Nephron progenitor cell (in vitro differentiated cells): ENCODE results near the gene OVOL1.

ENCODE experiments used
- DNase-seq: peaks from one replicate; pipeline ENCODE4 v3.0.0; 2021
- H3K27ac Mint-ChIP-seq: 2 replicates; pipeline ENCODE4 v1.8.0; 2021; ENCODE audit warnings: mild to moderate bottlenecking, moderate library complexity, mixed read lengths
- H3K27me3 Mint-ChIP-seq: 2 replicates; pipeline ENCODE4 v1.8.0; 2021; ENCODE audit warnings: mild to moderate bottlenecking, low read depth, mixed read lengths; ENCODE audit not compliant: poor library complexity
- H3K36me3 Mint-ChIP-seq: 2 replicates; pipeline ENCODE4 v1.8.0; 2021; ENCODE audit warnings: low read depth, mixed read lengths
- H3K4me1 Mint-ChIP-seq: 2 replicates; pipeline ENCODE4 v1.8.0; 2021; ENCODE audit warnings: mixed read lengths
- H3K4me3 Mint-ChIP-seq: 2 replicates; pipeline ENCODE4 v1.8.0; 2021; ENCODE audit warnings: mild to moderate bottlenecking, moderate library complexity, mixed read lengths
- H3K9me3 Mint-ChIP-seq: 2 replicates; pipeline ENCODE4 v1.8.0; 2021; ENCODE audit warnings: mild to moderate bottlenecking, moderate library complexity, mixed read lengths
- TF ChIP-seq, protein P1 (sequence below): fragments of 200-600 bp; sonication (generic); IDR thresholded peaks from 2 replicates; pipeline ENCODE4 v1.5.0; 2021; ENCODE audit warnings: antibody characterized with exemption

OVOL1 gene

DNA sequence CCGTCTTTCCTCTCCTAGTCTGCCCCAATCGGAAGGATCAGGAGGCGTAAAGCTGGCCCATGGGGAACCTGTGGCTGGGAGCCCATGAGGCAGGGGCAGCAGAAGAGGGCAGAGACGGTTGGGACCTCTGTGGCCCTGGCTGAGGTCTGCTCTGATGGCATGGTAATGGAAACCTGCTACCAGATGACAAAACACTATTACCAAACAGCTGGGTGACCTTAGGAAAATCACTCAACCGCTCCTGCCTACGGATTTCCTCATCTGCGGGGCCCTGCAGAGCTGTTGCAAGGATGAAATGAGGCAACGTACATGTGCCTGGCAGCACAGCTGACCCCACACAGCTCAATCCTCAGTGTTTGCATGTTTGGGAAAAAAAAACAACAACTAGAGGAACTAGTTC is 10.7 kb upstream of the OVOL1 start:
- DNase-seq = no peak
- TF ChIP-seq, protein P1, sequence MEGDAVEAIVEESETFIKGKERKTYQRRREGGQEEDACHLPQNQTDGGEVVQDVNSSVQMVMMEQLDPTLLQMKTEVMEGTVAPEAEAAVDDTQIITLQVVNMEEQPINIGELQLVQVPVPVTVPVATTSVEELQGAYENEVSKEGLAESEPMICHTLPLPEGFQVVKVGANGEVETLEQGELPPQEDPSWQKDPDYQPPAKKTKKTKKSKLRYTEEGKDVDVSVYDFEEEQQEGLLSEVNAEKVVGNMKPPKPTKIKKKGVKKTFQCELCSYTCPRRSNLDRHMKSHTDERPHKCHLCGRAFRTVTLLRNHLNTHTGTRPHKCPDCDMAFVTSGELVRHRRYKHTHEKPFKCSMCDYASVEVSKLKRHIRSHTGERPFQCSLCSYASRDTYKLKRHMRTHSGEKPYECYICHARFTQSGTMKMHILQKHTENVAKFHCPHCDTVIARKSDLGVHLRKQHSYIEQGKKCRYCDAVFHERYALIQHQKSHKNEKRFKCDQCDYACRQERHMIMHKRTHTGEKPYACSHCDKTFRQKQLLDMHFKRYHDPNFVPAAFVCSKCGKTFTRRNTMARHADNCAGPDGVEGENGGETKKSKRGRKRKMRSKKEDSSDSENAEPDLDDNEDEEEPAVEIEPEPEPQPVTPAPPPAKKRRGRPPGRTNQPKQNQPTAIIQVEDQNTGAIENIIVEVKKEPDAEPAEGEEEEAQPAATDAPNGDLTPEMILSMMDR = no peak
- Mint-ChIP-seq H3K4me3 (no peak overlapping the region), H3K27ac (no peak overlapping the region), H3K4me1 (peaks cover 5% of the 10 kb centered on the region), H3K36me3 (peaks cover 10% of the 10 kb centered on the region), H3K27me3 (peaks cover 7% of the 10 kb centered on the region), H3K9me3 (no peaks in the 10 kb centered on the region)

DNA sequence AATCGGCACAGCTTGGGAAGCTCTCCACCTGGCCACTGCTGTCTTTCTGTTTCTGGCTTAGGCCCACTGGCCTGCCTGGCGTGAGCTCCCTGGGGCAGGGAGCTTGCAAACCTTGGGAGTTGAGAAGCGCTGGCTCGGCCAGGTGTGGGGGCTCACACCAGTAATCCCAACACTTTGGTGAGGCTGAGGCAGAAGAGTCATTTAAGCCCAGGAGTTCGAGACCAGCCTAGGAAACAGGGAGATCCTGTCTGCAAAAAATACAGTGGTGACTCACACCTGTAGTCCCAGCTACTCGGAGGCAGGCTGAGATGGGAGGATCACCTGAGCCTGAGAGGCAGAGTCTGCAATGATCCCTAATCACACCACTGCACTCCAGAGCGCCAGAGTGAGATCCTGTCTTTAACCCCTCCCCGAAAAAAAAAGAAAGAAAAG is 10.1 kb upstream of the OVOL1 start:
- no peak for DNase-seq
- H3K36me3 Mint-ChIP-seq = peaks cover 10% of the 10 kb centered on the region
- TF ChIP-seq, protein P1 = no peak
- no peaks in the 10 kb centered on the region for H3K9me3 Mint-ChIP-seq
- peaks cover 10% of the 10 kb centered on the region for H3K27me3 Mint-ChIP-seq
- no peak overlapping the region for H3K4me3 Mint-ChIP-seq
- H3K4me1 Mint-ChIP-seq = no peaks in the 10 kb centered on the region
- H3K27ac Mint-ChIP-seq = no peak overlapping the region

DNA sequence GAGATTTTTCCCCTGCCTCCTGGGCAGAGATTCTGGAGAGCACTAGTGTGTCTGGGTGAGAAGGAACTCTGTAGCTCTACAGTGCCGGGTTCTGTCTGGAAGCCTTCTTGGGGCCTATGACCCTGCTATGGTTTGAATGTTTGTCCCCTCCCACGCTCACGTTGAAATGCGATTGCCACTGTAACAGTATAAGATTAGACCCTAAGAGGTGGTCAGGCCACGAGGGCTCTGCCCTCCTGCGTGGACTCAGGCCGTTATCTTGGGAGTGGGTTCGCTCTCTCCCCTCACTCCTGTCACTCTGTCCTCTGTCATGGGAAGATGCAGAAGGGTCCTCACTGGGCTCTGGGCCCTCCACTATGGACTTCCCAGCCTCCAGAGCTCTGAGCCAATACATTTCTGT is 9.6 kb upstream of the OVOL1 start:
- Mint-ChIP-seq H3K27ac (peak overlapping the region; percentile 39), H3K36me3 (peaks cover 10% of the 10 kb centered on the region), H3K27me3 (peaks cover 16% of the 10 kb centered on the region), H3K4me3 (no peak overlapping the region), H3K9me3 (no peaks in the 10 kb centered on the region), H3K4me1 (no peaks in the 10 kb centered on the region)
- TF ChIP-seq, protein P1 = no peak
- DNase-seq = no peak

DNA sequence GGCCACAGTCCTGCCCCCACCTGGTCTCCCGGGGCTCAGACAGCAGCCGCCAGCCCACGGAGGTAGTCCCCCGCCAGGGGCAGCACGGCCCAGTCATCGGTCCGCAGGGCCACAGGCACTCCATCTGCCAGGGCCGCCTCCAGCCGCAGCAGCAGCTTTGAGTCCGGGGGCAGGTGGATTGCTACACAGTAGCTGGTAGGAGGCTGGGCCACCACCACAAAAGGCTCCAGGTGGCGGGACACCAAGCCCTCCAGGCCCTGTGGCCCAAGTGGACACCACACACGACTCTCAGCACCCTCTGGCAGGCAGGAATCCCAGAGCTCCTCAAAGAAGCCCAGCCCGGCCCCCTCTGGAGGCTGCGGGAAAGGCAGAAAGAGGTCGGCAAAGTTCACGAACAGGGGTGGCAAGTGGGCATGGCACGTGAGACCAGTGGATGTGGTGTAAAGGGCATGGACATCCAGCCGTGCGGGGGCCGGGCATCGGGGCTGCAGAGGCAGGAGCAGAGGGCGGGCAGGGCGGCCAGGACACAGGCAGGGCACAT is 9.0 kb upstream of the OVOL1 start:
- DNase-seq = no peak
- Mint-ChIP-seq H3K27me3 (peaks cover 22% of the 10 kb centered on the region), H3K9me3 (no peaks in the 10 kb centered on the region), H3K4me3 (no peak overlapping the region), H3K27ac (no peak overlapping the region), H3K4me1 (no peaks in the 10 kb centered on the region), H3K36me3 (peaks cover 11% of the 10 kb centered on the region)
- TF ChIP-seq, protein P1 = no peak

DNA sequence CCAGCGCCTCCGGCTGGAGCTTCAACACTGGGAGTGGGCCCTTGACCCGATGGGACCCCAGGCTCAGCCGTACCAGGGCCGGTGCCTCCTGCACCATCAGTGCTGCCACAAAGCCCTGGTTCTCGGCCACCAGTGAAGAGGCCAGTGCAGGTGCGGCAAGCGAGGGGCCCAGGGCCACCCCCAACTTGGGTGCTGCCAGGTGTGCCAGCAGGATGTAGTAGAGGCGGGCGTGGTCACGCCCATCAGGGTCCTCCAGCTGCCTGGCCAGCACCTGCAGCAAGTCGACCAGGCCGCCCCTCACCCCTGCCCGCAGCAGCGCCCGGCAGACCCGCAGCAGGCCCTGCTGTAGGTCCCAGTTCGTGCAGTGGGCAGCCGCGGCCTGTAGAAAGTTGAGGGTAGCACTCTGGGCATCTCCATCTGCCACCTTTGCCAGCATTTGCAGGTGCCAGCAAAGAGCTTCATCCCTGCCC is 8.4 kb upstream of the OVOL1 start:
- peaks cover 28% of the 10 kb centered on the region for H3K27me3 Mint-ChIP-seq
- H3K4me1 Mint-ChIP-seq = no peaks in the 10 kb centered on the region
- H3K4me3 Mint-ChIP-seq = no peak overlapping the region
- DNase-seq = no peak
- no peak overlapping the region for H3K27ac Mint-ChIP-seq
- no peaks in the 10 kb centered on the region for H3K9me3 Mint-ChIP-seq
- TF ChIP-seq, protein P1 = no peak
- peaks cover 15% of the 10 kb centered on the region for H3K36me3 Mint-ChIP-seq
